ENCODE data around the gene RPS6KA1.
"Not testable (repeated sequence)": the region's sequence is repeated elsewhere in the genome, so short reads cannot be mapped to it uniquely, and the experiment has no call there.

The RPS6KA1 gene

GRCh38 chr1:26555550-26555981 lies 26.0 kb downstream of the RPS6KA1 start:
- DNase-seq (ENCODE audit: low read depth): no peak

- no peak for DNase-seq (ENCODE audit: low read depth)
Observed at GRCh38 chr1:26556111-26556510, 26.6 kb downstream of the RPS6KA1 start.

DNA sequence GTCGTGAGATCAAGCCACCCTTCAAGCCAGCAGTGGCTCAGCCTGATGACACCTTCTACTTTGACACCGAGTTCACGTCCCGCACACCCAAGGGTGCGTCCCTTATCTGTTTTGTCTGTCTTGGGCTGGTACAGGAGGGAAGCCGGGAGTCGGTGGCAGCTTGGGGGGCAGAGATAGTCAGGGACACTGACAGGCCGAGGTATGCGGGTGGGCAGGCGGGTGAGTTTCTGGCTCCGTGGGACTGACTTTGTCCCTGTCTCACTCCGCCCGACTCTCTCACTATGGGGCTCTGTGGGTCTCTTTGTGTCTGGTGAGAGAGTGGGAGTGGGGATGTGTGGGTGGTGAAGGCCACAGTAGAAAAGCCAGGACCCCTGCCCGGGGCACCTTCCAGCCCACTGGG lies 27.4 kb downstream of the RPS6KA1 start:
- DNase-seq (ENCODE audit: low read depth): no peak

- DNase-seq (ENCODE audit: low read depth): no peak
Observed at GRCh38 chr1:26558685-26559048, 29.1 kb downstream of the RPS6KA1 start.

DNA sequence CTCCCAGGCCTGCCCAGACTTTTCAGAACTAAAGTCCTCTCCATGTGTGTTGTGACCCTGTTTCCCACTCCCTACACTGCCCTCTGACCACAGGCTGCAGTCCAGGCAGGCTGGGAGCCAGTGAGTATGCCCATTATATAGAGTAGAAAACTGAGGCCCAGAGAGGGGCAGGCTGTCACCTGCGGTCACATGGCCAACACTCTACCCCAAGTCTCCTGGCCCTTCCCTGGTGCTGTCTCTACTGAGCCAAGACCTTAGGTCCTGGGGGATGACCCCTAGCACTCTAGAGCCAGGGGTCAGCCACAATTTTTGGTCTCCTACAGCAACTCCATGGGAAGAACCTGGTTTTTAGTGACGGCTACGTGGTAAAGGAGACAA lies 30.8 kb downstream of the RPS6KA1 start:
- no peak for DNase-seq (ENCODE audit: low read depth)

DNA sequence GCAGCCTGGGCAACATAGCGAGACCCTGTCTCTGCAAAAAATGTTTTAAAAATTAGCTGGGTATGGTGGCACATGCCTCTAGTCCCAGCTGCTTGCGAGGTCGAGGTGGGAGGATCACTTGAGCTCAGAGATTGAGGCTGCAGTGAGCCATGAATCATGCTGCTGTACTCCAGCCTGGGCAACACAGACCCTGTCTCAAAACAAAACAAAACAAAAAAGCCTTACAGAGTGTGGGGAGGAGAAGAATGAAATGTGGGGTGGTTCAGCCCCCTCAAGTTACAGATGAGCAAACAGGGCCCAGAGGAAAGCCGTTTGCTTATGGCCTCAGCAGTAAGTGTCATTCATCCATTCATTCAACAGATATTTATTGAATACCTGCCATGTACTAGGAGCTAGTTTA lies 40.7 kb downstream of the RPS6KA1 start:
- no peak for DNase-seq (ENCODE audit: low read depth)

GRCh38 chr1:26571381-26571780 lies 41.8 kb downstream of the RPS6KA1 start:
- no peak for DNase-seq (ENCODE audit: low read depth)

DNA sequence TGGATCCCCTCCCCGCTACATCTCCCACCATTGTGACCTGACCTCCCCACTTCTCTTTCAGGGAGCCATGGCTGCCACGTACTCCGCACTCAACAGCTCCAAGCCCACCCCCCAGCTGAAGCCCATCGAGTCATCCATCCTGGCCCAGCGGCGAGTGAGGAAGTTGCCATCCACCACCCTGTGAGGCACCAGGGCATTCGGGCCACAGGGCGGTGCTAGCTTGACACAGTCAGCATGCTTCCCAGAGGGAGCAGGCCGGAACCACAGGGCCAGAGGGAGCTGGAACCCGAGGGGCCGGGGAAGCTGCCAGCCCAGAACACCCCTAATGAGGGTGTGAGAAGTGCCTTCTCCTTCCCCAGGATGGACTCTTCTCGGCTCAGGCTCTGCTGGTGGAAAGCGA lies 44.5 kb downstream of the RPS6KA1 start:
- no peak for DNase-seq (ENCODE audit: low read depth)

- DNase-seq (ENCODE audit: low read depth): no peak
Observed at GRCh38 chr1:26574719-26575251, 45.2 kb downstream of the RPS6KA1 start.

DNA sequence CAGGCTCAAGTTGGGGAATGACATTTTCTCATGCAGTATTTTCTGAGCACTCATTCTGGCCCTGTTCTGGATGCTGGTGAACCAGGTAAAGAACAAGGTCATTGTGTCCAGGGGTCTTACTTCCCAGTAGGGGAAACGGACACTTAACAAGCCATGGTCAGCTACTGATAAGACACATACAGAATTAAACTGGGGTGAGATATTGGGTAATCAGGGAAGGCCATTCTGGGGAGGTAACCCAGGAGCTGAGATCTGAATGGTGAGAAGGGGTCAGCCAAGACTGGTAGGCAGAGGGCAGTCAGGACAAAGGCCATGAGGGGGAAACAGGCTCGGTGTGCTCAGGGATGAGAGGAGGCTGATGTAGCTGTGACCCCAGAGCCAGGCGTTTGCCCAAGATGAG lies 45.8 kb downstream of the RPS6KA1 start:
- DNase-seq (ENCODE audit: low read depth): no peak

DNA sequence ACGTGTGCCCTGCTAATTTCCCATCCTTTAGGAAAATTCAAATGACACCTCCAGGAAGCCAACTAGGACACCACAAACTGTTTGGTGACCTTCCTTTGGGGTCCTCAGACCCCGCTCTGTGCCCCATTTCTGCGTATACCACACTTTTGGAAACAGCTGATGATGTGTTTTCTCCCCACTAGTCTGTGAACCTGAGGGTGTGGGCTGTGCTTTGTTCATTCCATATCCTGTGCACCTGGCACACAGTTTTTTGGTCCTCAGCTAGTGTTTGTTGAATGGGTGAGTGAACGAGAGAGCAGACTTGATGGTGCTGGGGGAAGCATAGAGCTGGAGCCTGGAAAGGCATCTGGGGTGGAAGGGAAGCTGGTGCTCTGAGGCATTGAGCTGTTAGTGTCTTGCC lies 48.6 kb downstream of the RPS6KA1 start:
- DNase-seq (ENCODE audit: low read depth): no peak

GRCh38 chr1:26579681-26580111 lies 50.1 kb downstream of the RPS6KA1 start:
- no peak for DNase-seq (ENCODE audit: low read depth)

GRCh38 chr1:26580116-26580515 lies 50.6 kb downstream of the RPS6KA1 start:
- no peak for DNase-seq (ENCODE audit: low read depth)

DNA sequence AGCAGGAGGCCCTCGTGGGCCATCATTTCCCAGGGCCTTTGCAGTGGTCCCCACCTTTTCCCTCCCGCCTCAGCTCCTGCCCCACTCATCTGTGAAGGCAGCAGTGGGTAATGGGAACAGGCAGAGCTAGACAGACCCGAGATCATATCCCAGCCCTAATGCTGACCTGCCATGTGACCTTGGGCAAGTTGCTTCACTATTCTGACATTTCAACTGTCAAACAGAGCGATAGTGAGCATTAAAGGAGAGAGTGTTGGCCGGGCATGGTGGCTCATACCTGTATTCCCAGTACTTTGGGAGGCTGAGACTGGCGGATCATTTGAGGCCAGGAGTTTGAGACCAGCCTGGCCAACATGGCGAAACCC lies 51.7 kb downstream of the RPS6KA1 start:
- no peak for DNase-seq (ENCODE audit: low read depth)

DNA sequence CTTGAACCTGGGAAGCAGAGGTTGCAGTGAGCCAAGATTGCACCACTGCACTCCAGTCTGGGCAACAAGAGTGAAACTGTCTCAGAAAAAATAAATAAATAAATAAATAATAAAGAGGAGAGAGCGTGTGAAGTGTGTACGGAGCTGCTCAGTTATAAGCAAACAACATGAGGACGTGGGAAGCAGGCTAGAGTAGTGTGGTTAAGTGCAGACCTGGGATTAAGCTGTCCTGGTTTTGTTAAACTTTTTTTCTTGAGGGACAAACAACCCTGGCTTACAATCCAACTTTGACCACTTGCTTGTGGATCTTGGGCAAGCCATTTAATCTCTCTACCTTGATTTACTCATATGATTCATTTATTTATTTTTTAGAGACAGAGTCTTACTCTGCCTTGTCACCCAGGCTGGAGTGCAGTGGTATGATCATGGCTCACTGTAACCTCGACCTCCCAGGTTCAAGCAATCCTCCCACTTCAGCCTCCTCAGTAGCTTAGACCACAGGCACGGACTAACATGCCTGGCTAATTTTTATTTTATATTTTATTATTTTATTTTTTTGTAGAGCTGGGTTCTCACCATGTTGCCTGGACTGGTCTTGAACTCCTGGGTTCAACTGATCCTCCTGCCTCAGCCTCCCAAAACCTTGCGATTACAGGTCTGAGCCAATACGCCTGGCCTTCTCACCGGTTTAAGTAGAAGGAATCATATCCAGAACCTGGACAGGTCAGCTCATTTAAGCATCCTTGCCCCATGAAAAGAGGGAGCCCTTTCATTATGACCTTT lies 52.7 kb downstream of the RPS6KA1 start:
- no peak for DNase-seq (ENCODE audit: low read depth)

- DNase-seq (ENCODE audit: low read depth): no peak
Observed at GRCh38 chr1:26582836-26583460, 53.4 kb downstream of the RPS6KA1 start.

GRCh38 chr1:26583646-26584485 lies 54.3 kb downstream of the RPS6KA1 start:
- DNase-seq (ENCODE audit: low read depth): no peak

DNA sequence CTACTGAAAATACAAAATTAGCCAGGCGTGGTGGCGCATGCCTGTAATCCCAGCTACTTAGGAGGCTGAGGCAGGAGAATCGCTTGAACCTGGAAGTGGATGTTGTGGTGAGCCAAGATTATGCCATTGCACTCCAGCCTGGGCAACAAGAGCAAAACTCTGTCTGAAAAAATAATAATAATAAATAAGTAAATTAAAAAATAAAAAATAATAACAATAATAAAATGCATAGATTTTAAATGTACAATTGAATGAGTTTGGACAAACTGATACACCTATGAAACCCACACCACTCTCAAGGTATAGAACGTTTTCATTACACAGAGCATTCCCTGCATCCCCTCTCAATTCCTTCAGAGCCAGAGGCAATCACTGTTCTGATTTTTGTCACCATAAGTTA lies 55.0 kb downstream of the RPS6KA1 start:
- not testable (repeated sequence) for DNase-seq (ENCODE audit: low read depth)

DNA sequence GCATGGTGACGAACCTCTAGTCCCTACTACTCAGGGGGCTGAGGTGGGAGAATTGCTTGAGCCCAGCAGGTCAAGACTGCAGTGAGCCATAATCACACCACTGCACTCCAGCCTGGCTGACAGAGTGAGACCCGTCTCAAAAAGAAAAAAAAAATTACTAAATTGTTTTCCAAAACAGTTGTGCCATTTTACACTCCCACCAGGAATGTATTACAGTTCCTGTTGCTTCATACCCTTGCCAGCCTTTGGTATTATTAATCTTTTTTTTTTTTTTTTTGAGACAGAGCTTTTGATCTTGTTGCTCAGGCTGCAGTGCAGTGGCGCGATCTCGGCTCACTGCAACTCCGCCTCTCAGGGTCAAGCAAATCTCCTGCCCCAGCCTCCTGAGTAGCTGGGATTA lies 55.9 kb downstream of the RPS6KA1 start:
- DNase-seq (ENCODE audit: low read depth): no peak

- no peak for DNase-seq (ENCODE audit: low read depth)
Observed at GRCh38 chr1:26593385-26593784, 63.8 kb downstream of the RPS6KA1 start.

DNA sequence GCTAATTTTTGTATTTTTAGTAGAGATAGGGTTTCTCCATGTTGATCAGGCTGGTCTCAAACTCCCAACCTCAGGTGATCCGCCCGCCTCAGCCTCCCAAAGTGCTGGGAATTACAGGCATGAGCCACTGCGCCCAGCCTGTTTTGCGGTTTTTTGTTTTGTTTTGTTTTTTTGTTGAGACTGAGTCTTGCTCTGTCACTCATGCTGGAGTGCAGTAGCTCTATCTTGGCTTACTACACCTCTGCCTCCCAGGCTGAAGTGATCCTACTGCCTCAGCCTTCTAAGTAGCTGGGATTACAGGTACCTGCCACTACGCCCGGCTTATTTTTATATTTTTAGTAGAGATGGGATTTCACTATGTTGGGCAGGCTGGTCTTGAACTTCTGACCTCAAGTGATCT lies 65.0 kb downstream of the RPS6KA1 start:
- DNase-seq (ENCODE audit: low read depth): not testable (repeated sequence)

GRCh38 chr1:26597629-26598039 lies 68.1 kb downstream of the RPS6KA1 start:
- no peak for DNase-seq (ENCODE audit: low read depth)

DNA sequence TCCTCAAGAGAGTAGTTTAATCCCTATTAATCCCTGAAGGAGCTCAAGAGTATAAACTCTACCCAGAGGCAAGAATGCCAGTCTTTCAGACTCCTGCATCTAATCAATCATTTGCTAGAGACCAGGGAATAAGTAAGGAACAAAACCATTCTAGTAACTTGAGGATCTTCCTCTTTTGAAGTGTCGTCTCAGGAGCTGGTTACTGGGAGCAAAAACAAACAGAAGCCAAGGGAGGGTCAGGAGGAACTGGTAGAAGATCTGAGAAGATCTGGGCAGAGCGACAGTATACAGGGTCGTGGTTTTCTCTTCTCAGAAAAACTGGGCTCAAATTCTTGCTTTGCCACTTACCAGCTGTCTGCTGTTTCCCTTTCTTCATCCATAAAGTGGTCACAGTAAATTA lies 69.3 kb downstream of the RPS6KA1 start:
- no peak for DNase-seq (ENCODE audit: low read depth)
